GM08714 (cell line): Measurements from ENCODE around the gene SLC6A5.
"Not testable (repeated sequence)": the region's sequence is repeated elsewhere in the genome, so short reads cannot be mapped to it uniquely, and the experiment has no call there.

Experiments
- H3K4me3 ChIP-seq: fragments of 200-500 bp; sonication (Bioruptor generic); 2 replicates; pipeline ENCODE4 v1.5.1; 2014; ENCODE audit warnings: mild to moderate bottlenecking, low read length, inconsistent platforms
- ZNF274 ChIP-seq: IDR thresholded peaks from 2 replicates; pipeline ENCODE4 v1.6.1; 2012; ENCODE audit warnings: mild to moderate bottlenecking, low read depth, low read length

Gene SLC6A5

GRCh38 chr11:20599221-20600019 is at the start of gene SLC6A5:
SLC6A5 (plus strand) TSS chr11:20599608; CDS start chr11:20599673, 65 bp downstream.
- no peak for TF ChIP-seq ZNF274

GRCh38 chr11:20551096-20551495 is 48.3 kb upstream of the SLC6A5 start:
- no peak for TF ChIP-seq ZNF274
- no peak overlapping the region for H3K4me3 ChIP-seq

More at GRCh38 chr11:20599221-20600019, at the start of gene SLC6A5:
- no peak within 1 kb of the TSS for H3K4me3 ChIP-seq

- H3K4me3 ChIP-seq = no peak overlapping the region
- TF ChIP-seq ZNF274 = no peak
These were observed 43.6 kb upstream of the SLC6A5 start for GRCh38 chr11:20555783-20556182.

GRCh38 chr11:20556396-20556795 is 43.0 kb upstream of the SLC6A5 start:
- not testable (repeated sequence) for H3K4me3 ChIP-seq

GRCh38 chr11:20558741-20559140 is 40.7 kb upstream of the SLC6A5 start:
- H3K4me3 ChIP-seq = no peak overlapping the region
- no peak for TF ChIP-seq ZNF274

GRCh38 chr11:20559523-20560300 is 39.7 kb upstream of the SLC6A5 start:
- TF ChIP-seq ZNF274 = no peak
- H3K4me3 ChIP-seq = no peak overlapping the region

GRCh38 chr11:20561915-20562314 is 37.5 kb upstream of the SLC6A5 start:
- TF ChIP-seq ZNF274 = no peak
- H3K4me3 ChIP-seq = no peak overlapping the region

- no peak for TF ChIP-seq ZNF274
- H3K4me3 ChIP-seq = no peak overlapping the region
These were observed 35.5 kb upstream of the SLC6A5 start for GRCh38 chr11:20563866-20564265.

- no peak for TF ChIP-seq ZNF274
- no peak overlapping the region for H3K4me3 ChIP-seq
These were observed 34.4 kb upstream of the SLC6A5 start for GRCh38 chr11:20564846-20565635.

GRCh38 chr11:20566115-20566514 is 33.3 kb upstream of the SLC6A5 start:
- not testable (repeated sequence) for H3K4me3 ChIP-seq

GRCh38 chr11:20566591-20567434 is 32.6 kb upstream of the SLC6A5 start:
- no peak overlapping the region for H3K4me3 ChIP-seq
- no peak for TF ChIP-seq ZNF274

GRCh38 chr11:20579725-20580124 is 19.7 kb upstream of the SLC6A5 start:
- not testable (repeated sequence) for H3K4me3 ChIP-seq

- no peak for TF ChIP-seq ZNF274
- no peak overlapping the region for H3K4me3 ChIP-seq
These were observed 16.2 kb upstream of the SLC6A5 start for GRCh38 chr11:20583201-20583600.

GRCh38 chr11:20584093-20584774 is 15.2 kb upstream of the SLC6A5 start:
- no peak for TF ChIP-seq ZNF274
- no peak overlapping the region for H3K4me3 ChIP-seq
